Measurements from ENCODE around the gene CDKN1B.

The CDKN1B gene

DNA sequence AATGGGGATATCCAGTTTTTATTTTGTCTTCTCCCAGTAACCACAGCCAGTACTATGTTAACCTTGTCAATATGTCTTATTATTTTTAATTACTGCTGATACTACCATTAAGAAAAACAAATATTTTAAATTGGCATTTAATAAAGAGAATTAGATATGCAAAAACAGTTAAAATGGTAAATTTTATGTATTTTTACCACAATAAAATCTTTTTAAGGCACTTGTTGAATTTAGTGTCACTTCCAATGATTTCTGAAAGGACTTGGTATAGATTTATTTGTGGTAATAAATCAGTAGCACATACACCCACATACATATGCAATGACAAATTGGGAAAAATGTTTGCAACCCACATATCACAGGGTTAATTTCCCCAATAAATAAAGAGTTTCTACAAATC, 14.0 kb downstream of the CDKN1B start:
- Histone ChIP-seq H3K36me3 (ENCODE audit: control insufficient read depth, insufficient read depth, low read length) (no peaks in the 10 kb centered on the region), H3K4me2 (ENCODE audit: low read length) (no peak overlapping the region), H3K27me3 (ENCODE audit: control insufficient read depth, insufficient read depth, low read length) (no peaks in the 10 kb centered on the region), H3K4me1 (no peaks in the 10 kb centered on the region), H3K9me3 (ENCODE audit: control insufficient read depth, low read length) (no peaks in the 10 kb centered on the region), H3K4me3 (ENCODE audit: low read depth, low read length) (no peak overlapping the region), H3K27ac (no peak overlapping the region), H3K9ac (no peak overlapping the region), H3K79me2 (no peaks in the 10 kb centered on the region), H2AFZ (no peak overlapping the region)
- TF ChIP-seq CTCF (IDR thresholded peaks at IDR 0.05), result no peak

GRCh38 chr12:12731785-12732184, 14.6 kb downstream of the CDKN1B start:
- H3K9me3 ChIP-seq (ENCODE audit: control insufficient read depth, low read length), result no peaks in the 10 kb centered on the region
- no peak overlapping the region for H3K4me2 ChIP-seq (ENCODE audit: low read length)
- H3K27me3 ChIP-seq (ENCODE audit: control insufficient read depth, insufficient read depth, low read length), result no peaks in the 10 kb centered on the region
- H3K4me3 ChIP-seq (ENCODE audit: low read depth, low read length), result no peak overlapping the region
- no peak overlapping the region for H3K9ac ChIP-seq
- peaks cover 3% of the 10 kb centered on the region for H3K4me1 ChIP-seq
- H3K36me3 ChIP-seq (ENCODE audit: control insufficient read depth, insufficient read depth, low read length), result no peaks in the 10 kb centered on the region
- H2AFZ ChIP-seq, result no peak overlapping the region
- no peak overlapping the region for H3K27ac ChIP-seq
- no peak for TF ChIP-seq CTCF (IDR thresholded peaks at IDR 0.05)
- H3K79me2 ChIP-seq, result no peaks in the 10 kb centered on the region

- H3K36me3 ChIP-seq (ENCODE audit: control insufficient read depth, insufficient read depth, low read length), result no peaks in the 10 kb centered on the region
- H3K9ac ChIP-seq, result no peak overlapping the region
- H3K4me3 ChIP-seq (ENCODE audit: low read depth, low read length), result no peak overlapping the region
Observed at GRCh38 chr12:12733118-12733517, 15.9 kb downstream of the CDKN1B start.

GRCh38 chr12:12734054-12734453, 16.9 kb downstream of the CDKN1B start:
- TF ChIP-seq CTCF (IDR thresholded peaks at IDR 0.05), result no peak
- no peaks in the 10 kb centered on the region for H3K27me3 ChIP-seq (ENCODE audit: control insufficient read depth, insufficient read depth, low read length)
- H3K36me3 ChIP-seq (ENCODE audit: control insufficient read depth, insufficient read depth, low read length), result no peaks in the 10 kb centered on the region
- H3K4me3 ChIP-seq (ENCODE audit: low read depth, low read length), result no peak overlapping the region
- H3K4me1 ChIP-seq, result peaks cover 5% of the 10 kb centered on the region
- no peak overlapping the region for H2AFZ ChIP-seq
- no peak overlapping the region for H3K4me2 ChIP-seq (ENCODE audit: low read length)
- H3K9ac ChIP-seq, result no peak overlapping the region
- H3K27ac ChIP-seq, result no peak overlapping the region
- H3K79me2 ChIP-seq, result no peaks in the 10 kb centered on the region
- H3K9me3 ChIP-seq (ENCODE audit: control insufficient read depth, low read length), result no peaks in the 10 kb centered on the region

More at GRCh38 chr12:12733118-12733517, 15.9 kb downstream of the CDKN1B start:
- no peak overlapping the region for H3K4me2 ChIP-seq (ENCODE audit: low read length)
- no peak for TF ChIP-seq CTCF (IDR thresholded peaks at IDR 0.05)
- H3K79me2 ChIP-seq, result no peaks in the 10 kb centered on the region
- H2AFZ ChIP-seq, result no peak overlapping the region
- no peaks in the 10 kb centered on the region for H3K9me3 ChIP-seq (ENCODE audit: control insufficient read depth, low read length)
- no peaks in the 10 kb centered on the region for H3K27me3 ChIP-seq (ENCODE audit: control insufficient read depth, insufficient read depth, low read length)
- no peak overlapping the region for H3K27ac ChIP-seq
- H3K4me1 ChIP-seq, result peaks cover 5% of the 10 kb centered on the region

GRCh38 chr12:12734561-12735071, 17.4 kb downstream of the CDKN1B start:
- Histone ChIP-seq H3K36me3 (ENCODE audit: control insufficient read depth, insufficient read depth, low read length) (no peaks in the 10 kb centered on the region), H3K79me2 (no peaks in the 10 kb centered on the region), H3K27me3 (ENCODE audit: control insufficient read depth, insufficient read depth, low read length) (no peaks in the 10 kb centered on the region), H3K4me2 (ENCODE audit: low read length) (no peak overlapping the region), H3K27ac (no peak overlapping the region), H3K4me3 (ENCODE audit: low read depth, low read length) (no peak overlapping the region), H3K9ac (no peak overlapping the region), H3K4me1 (peaks cover 5% of the 10 kb centered on the region), H3K9me3 (ENCODE audit: control insufficient read depth, low read length) (no peaks in the 10 kb centered on the region), H2AFZ (no peak overlapping the region)
- TF ChIP-seq CTCF (IDR thresholded peaks at IDR 0.05), result no peak

Data from parathyroid adenoma (tissue), 2 donors.